Mesendoderm (in vitro differentiated cells): ENCODE measurements around the gene PDZD2.

Experiments
- DNase-seq: peaks from one replicate; pipeline ENCODE4 v3.0.0; 2013
- H2AK5ac ChIP-seq: 2 replicates; pipeline ENCODE4 v1.6.1; 2013; ENCODE audit warnings: low read length, inconsistent platforms
- H2BK120ac ChIP-seq: 2 replicates; pipeline ENCODE4 v1.6.1; 2013; ENCODE audit warnings: low read depth, mild to moderate bottlenecking, low read length, moderate library complexity, mixed read lengths
- H2BK15ac ChIP-seq: replicated peaks from 2 replicates; pipeline ENCODE4 v1.6.1; 2013; ENCODE audit warnings: low read depth, mild to moderate bottlenecking, moderate library complexity
- H2BK5ac ChIP-seq: 2 replicates; pipeline ENCODE4 v1.6.1; 2013; ENCODE audit warnings: low read length, inconsistent platforms
- H3K18ac ChIP-seq: 2 replicates; pipeline ENCODE4 v1.6.1; 2013; ENCODE audit warnings: mild to moderate bottlenecking, low read length, mixed read lengths
- H3K23ac ChIP-seq: one replicate; pipeline ENCODE4 v1.6.1; 2013; ENCODE audit warnings: low read length
- H3K27ac ChIP-seq: 2 replicates; pipeline ENCODE4 v1.5.1; 2013; ENCODE audit warnings: low read depth, mild to moderate bottlenecking, inconsistent platforms, low read length, moderate library complexity
- H3K27me3 ChIP-seq: 2 replicates; pipeline ENCODE4 v1.6.1; 2013; ENCODE audit warnings: low read length, control low read depth, mild to moderate bottlenecking, inconsistent platforms; ENCODE audit not compliant: insufficient read depth, poor library complexity
- H3K36me3 ChIP-seq: 2 replicates; pipeline ENCODE4 v1.6.1; 2013; ENCODE audit warnings: low read length, inconsistent platforms; ENCODE audit not compliant: control insufficient read depth, insufficient read depth
- H3K4ac ChIP-seq: one replicate; pipeline ENCODE4 v1.6.1; 2013; ENCODE audit warnings: low read depth, mild to moderate bottlenecking, low read length, moderate library complexity
- H3K4me1 ChIP-seq: 2 replicates; pipeline ENCODE4 v1.6.1; 2013; ENCODE audit warnings: low read depth, low read length, inconsistent platforms; ENCODE audit not compliant: control insufficient read depth
- H3K4me2 ChIP-seq: 2 replicates; pipeline ENCODE4 v1.6.1; 2013; ENCODE audit warnings: low read length
- H3K4me3 ChIP-seq: 2 replicates; pipeline ENCODE4 v1.5.1; 2013; ENCODE audit warnings: mild to moderate bottlenecking, low read length
- H3K56ac ChIP-seq: one replicate; pipeline ENCODE4 v1.6.1; 2013; ENCODE audit warnings: low read length
- H3K79me1 ChIP-seq: 2 replicates; pipeline ENCODE4 v1.6.1; 2013; ENCODE audit warnings: low read length, inconsistent platforms
- H3K79me2 ChIP-seq: 2 replicates; pipeline ENCODE4 v1.6.1; 2013; ENCODE audit warnings: mild to moderate bottlenecking, low read length; ENCODE audit not compliant: control insufficient read depth, insufficient read depth
- H3K9ac ChIP-seq: 2 replicates; pipeline ENCODE4 v1.6.1; 2013; ENCODE audit warnings: low read length, inconsistent platforms
- H4K5ac ChIP-seq: one replicate; pipeline ENCODE4 v1.6.1; 2013; ENCODE audit warnings: low read length
- H4K8ac ChIP-seq: one replicate; pipeline ENCODE4 v1.6.1; 2013; ENCODE audit warnings: low read depth, mild to moderate bottlenecking, control low read depth, low read length, moderate library complexity
- WGBS: extraction: QIAGEN DNeasy Blood & Tissue Kit; methylation state at CpG from one replicate; pipeline ENCODE4 v1.1.7; 2013; ENCODE audit warnings: low lambda C conversion rate, missing lambda C conversion rate; ENCODE audit not compliant: insufficient coverage; ENCODE audit errors: extremely low coverage; 5-methylcytosine and 5-hydroxymethylcytosine counted together

Gene PDZD2

DNA sequence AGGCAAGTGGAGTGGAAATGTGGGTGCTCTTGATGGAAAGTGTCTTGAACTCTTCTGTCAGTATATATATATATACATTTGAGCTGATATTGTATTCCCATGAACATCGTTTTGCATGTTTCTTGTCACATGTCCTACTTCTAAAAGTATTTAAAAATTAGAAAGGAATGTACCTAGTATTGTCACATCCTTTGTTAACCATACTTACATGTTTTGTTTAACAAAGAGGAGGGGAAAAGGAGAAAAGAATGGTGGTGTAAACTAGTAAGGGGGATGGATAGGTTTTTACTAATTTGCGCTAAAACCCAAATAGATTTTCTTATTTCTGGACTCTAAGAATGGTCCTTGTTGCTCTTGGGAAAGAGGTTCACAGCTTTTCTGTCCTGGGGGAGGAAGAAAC lies 353.4 kb downstream of the PDZD2 start:
- Histone ChIP-seq H2AK5ac (no peak overlapping the region), H3K79me1 (no peaks in the 10 kb centered on the region), H4K5ac (no peak overlapping the region), H3K4me1 (no peaks in the 10 kb centered on the region), H3K27ac (no peak overlapping the region), H3K36me3 (no peaks in the 10 kb centered on the region), H3K23ac (no peak overlapping the region), H3K4me3 (no peak overlapping the region), H3K27me3 (no peaks in the 10 kb centered on the region), H3K56ac (no peak overlapping the region), H3K18ac (no peak overlapping the region), H4K8ac (no peak overlapping the region), H2BK5ac (no peak overlapping the region), H2BK15ac (no peak overlapping the region), H3K4ac (no peak overlapping the region), H2BK120ac (no peak overlapping the region), H3K4me2 (no peak overlapping the region), H3K9ac (no peak overlapping the region), H3K79me2 (no peaks in the 10 kb centered on the region)
- no CpG with 5 or more reads among the region's 2 CpGs for WGBS
- no peak for DNase-seq

DNA sequence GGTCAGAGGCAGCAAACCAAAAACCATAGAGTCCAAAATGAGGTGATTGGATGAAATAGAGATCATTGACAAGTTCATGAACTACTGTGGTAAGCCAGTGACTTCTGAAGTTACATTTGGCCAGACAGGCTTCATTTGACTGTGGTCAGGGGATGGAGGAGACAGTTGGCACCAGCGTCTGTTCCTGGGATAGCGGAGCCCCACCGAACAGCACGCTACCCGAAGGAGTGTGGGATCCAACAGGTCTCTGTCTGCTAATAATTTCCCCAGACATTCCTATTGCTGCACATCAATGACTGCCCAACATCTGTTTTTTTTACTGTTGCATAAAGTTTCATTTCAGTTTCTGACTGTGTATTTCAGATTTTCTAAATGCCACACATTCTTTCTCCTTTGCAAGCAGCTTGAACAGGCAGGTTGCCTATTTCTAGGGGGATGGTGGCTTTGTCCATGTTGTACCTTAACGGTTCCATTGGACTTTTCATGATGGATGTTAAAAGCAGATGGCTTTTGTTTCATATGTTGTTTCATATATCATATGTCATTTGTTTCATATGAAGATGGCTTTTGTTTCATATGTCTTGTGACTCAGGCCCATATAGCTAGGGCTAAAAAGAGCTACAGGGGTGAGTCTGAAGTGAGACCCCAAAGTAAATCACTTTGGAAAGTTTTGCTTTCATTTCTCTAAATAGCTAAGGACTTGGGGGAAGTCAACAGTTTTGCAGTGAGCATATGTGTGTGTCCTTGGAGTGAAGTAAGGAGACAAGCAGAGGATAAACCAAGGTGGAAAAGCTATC lies 354.4 kb downstream of the PDZD2 start:
- H3K79me2 ChIP-seq = no peaks in the 10 kb centered on the region
- no peak overlapping the region for H3K4me3 ChIP-seq
- H3K36me3 ChIP-seq = no peaks in the 10 kb centered on the region
- H4K5ac ChIP-seq = no peak overlapping the region
- no peak overlapping the region for H3K27ac ChIP-seq
- no peak overlapping the region for H2BK5ac ChIP-seq
- no peak overlapping the region for H3K4ac ChIP-seq
- WGBS = no CpG with 5 or more reads among the region's 6 CpGs
- H2BK15ac ChIP-seq = no peak overlapping the region
- H3K27me3 ChIP-seq = no peaks in the 10 kb centered on the region
- H2BK120ac ChIP-seq = no peak overlapping the region
- no peak overlapping the region for H2AK5ac ChIP-seq
- H4K8ac ChIP-seq = no peak overlapping the region
- H3K23ac ChIP-seq = no peak overlapping the region
- H3K18ac ChIP-seq = no peak overlapping the region
- H3K4me2 ChIP-seq = no peak overlapping the region
- H3K4me1 ChIP-seq = no peaks in the 10 kb centered on the region
- no peaks in the 10 kb centered on the region for H3K79me1 ChIP-seq
- no peak for DNase-seq
- H3K9ac ChIP-seq = no peak overlapping the region
- no peak overlapping the region for H3K56ac ChIP-seq

- no CpG with 5 or more reads among the region's 4 CpGs for WGBS
- no peaks in the 10 kb centered on the region for H3K79me2 ChIP-seq
- no peak overlapping the region for H4K5ac ChIP-seq
- H3K27me3 ChIP-seq = no peaks in the 10 kb centered on the region
- H3K23ac ChIP-seq = no peak overlapping the region
- no peak overlapping the region for H2BK5ac ChIP-seq
- no peak overlapping the region for H3K18ac ChIP-seq
- H3K4me1 ChIP-seq = no peaks in the 10 kb centered on the region
- no peak overlapping the region for H3K4me2 ChIP-seq
- no peak overlapping the region for H3K27ac ChIP-seq
- H3K4me3 ChIP-seq = no peak overlapping the region
- no peak overlapping the region for H4K8ac ChIP-seq
- no peak overlapping the region for H2AK5ac ChIP-seq
- no peaks in the 10 kb centered on the region for H3K36me3 ChIP-seq
- H2BK120ac ChIP-seq = no peak overlapping the region
- no peak for DNase-seq
- no peak overlapping the region for H3K9ac ChIP-seq
- H3K79me1 ChIP-seq = no peaks in the 10 kb centered on the region
- H2BK15ac ChIP-seq = no peak overlapping the region
- no peak overlapping the region for H3K4ac ChIP-seq
- H3K56ac ChIP-seq = no peak overlapping the region
These were observed 356.1 kb downstream of the PDZD2 start for GRCh38 chr5:31995006-31995405.

DNA sequence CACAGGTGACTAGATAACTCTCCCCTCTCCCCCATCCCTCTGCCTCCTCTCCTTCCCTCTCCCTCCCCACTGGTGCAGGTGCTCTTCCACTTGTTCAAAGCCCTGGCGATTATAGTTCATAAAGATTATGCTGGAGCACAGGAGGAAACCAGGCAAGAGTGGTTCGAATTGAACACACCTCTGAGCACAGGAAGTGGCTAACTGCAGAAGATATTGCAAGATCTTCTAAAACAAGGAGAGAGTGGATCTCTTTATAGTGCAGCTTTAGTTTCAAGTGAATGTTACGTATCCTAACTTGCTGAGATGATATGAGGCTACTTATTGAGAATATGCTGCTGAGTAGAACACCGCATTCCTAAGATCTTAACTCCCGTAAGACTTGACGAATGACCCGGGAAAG lies 356.8 kb downstream of the PDZD2 start:
- no peak overlapping the region for H2BK120ac ChIP-seq
- no peak overlapping the region for H3K9ac ChIP-seq
- H4K5ac ChIP-seq = no peak overlapping the region
- no peaks in the 10 kb centered on the region for H3K4me1 ChIP-seq
- H2BK15ac ChIP-seq = no peak overlapping the region
- WGBS = no CpG with 5 or more reads among the region's 7 CpGs
- no peak overlapping the region for H2BK5ac ChIP-seq
- H3K18ac ChIP-seq = no peak overlapping the region
- no peak overlapping the region for H3K4ac ChIP-seq
- H3K36me3 ChIP-seq = no peaks in the 10 kb centered on the region
- no peaks in the 10 kb centered on the region for H3K27me3 ChIP-seq
- H3K4me2 ChIP-seq = no peak overlapping the region
- H3K23ac ChIP-seq = no peak overlapping the region
- no peak overlapping the region for H2AK5ac ChIP-seq
- H3K79me2 ChIP-seq = no peaks in the 10 kb centered on the region
- H3K27ac ChIP-seq = no peak overlapping the region
- no peak for DNase-seq
- no peak overlapping the region for H3K56ac ChIP-seq
- no peak overlapping the region for H4K8ac ChIP-seq
- H3K79me1 ChIP-seq = no peaks in the 10 kb centered on the region
- H3K4me3 ChIP-seq = no peak overlapping the region

- Histone ChIP-seq H3K79me1 (no peaks in the 10 kb centered on the region), H3K79me2 (no peaks in the 10 kb centered on the region), H2BK120ac (no peak overlapping the region), H3K27me3 (no peaks in the 10 kb centered on the region), H2AK5ac (no peak overlapping the region), H3K4me1 (no peaks in the 10 kb centered on the region), H3K23ac (no peak overlapping the region), H4K8ac (no peak overlapping the region), H3K56ac (no peak overlapping the region), H3K4me3 (no peak overlapping the region), H3K36me3 (no peaks in the 10 kb centered on the region), H3K18ac (no peak overlapping the region), H4K5ac (no peak overlapping the region), H3K9ac (no peak overlapping the region), H3K27ac (no peak overlapping the region), H3K4ac (no peak overlapping the region), H3K4me2 (no peak overlapping the region), H2BK15ac (no peak overlapping the region), H2BK5ac (no peak overlapping the region)
- WGBS = no CpG with 5 or more reads among the region's 5 CpGs
- no peak for DNase-seq
These were observed 358.0 kb downstream of the PDZD2 start for GRCh38 chr5:31996909-31997308.

DNA sequence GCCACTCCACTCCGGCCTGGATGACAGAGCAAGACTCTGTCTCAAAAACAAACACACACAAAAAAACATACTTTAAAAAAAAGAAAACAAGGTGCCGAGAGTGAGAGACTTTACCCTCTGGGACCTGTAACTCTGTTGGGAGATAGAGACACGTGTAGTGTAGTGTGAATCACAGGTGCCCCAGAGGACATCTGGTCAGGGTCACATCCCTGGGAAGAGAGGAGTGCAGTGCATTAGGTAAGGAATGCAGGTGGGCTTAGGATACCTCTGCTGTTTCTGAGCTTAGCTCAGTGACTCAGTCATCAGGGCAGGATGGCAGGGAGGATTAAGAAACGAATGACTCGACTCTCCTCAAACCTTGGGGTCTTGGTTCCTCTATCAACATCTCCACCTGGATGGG lies 360.5 kb downstream of the PDZD2 start:
- H3K23ac ChIP-seq = no peak overlapping the region
- no peak overlapping the region for H3K18ac ChIP-seq
- no peak overlapping the region for H3K4me2 ChIP-seq
- no peaks in the 10 kb centered on the region for H3K4me1 ChIP-seq
- H3K27me3 ChIP-seq = no peaks in the 10 kb centered on the region
- no peak overlapping the region for H3K4me3 ChIP-seq
- no CpG with 5 or more reads among the region's 5 CpGs for WGBS
- H3K56ac ChIP-seq = no peak overlapping the region
- no peak overlapping the region for H3K27ac ChIP-seq
- no peaks in the 10 kb centered on the region for H3K36me3 ChIP-seq
- no peak overlapping the region for H3K9ac ChIP-seq
- H2BK120ac ChIP-seq = no peak overlapping the region
- no peak overlapping the region for H4K5ac ChIP-seq
- no peak overlapping the region for H2BK15ac ChIP-seq
- H3K79me2 ChIP-seq = no peaks in the 10 kb centered on the region
- H4K8ac ChIP-seq = no peak overlapping the region
- H2AK5ac ChIP-seq = no peak overlapping the region
- H2BK5ac ChIP-seq = no peak overlapping the region
- no peak overlapping the region for H3K4ac ChIP-seq
- H3K79me1 ChIP-seq = no peaks in the 10 kb centered on the region
- DNase-seq = no peak
